ENCODE results near the gene PARM1. TPM values are rescaled to one million over a fixed set of nuclear protein-coding genes. Genes with fewer than 3 reads are reported as not detected.

The PARM1 gene
- total RNA-seq, 1 experiment from 2014 or later, result 65.0 TPM

GRCh38 chr4:75030028-75030427 lies 97.1 kb downstream of the PARM1 start:
- Histone ChIP-seq H3K4me3 (ENCODE audit: low read length) (no peak overlapping the region), H3K4me2 (ENCODE audit: low read depth, low read length, poor library complexity, severe bottlenecking) (peak overlapping the region; percentile 27), H3K36me3 (ENCODE audit: insufficient read depth, low read length) (peaks cover 19% of the 10 kb centered on the region), H3K79me2 (ENCODE audit: low read length) (peaks cover 19% of the 10 kb centered on the region; the same call in 1 of the 2 replicates), H2AFZ (ENCODE audit: low read length) (no peak overlapping the region), H3K27ac (ENCODE audit: low read length) (peak overlapping the region; percentile 47), H3K4me1 (ENCODE audit: low read length) (peaks cover 67% of the 10 kb centered on the region), H3K9me3 (ENCODE audit: low read length) (no peaks in the 10 kb centered on the region), H3K27me3 (ENCODE audit: low read length) (no peaks in the 10 kb centered on the region), H4K20me1 (ENCODE audit: insufficient read depth, low read depth, low read length) (no peaks in the 10 kb centered on the region), H3K9ac (ENCODE audit: low read length) (no peak overlapping the region), H3K9me2 (replicated peaks; ENCODE audit: insufficient read depth, low read length) (no peaks in the 10 kb centered on the region)
- DNase-seq, result no peak

- no peak overlapping the region for H3K4me3 ChIP-seq (ENCODE audit: low read length)
- H3K9me3 ChIP-seq (ENCODE audit: low read length), result no peaks in the 10 kb centered on the region
- H2AFZ ChIP-seq (ENCODE audit: low read length), result no peak overlapping the region
- H4K20me1 ChIP-seq (ENCODE audit: insufficient read depth, low read depth, low read length), result no peaks in the 10 kb centered on the region
- H3K79me2 ChIP-seq (ENCODE audit: low read length), result peaks cover 18% of the 10 kb centered on the region; the same call in 1 of the 2 replicates
- peaks cover 67% of the 10 kb centered on the region for H3K4me1 ChIP-seq (ENCODE audit: low read length)
- no peaks in the 10 kb centered on the region for H3K27me3 ChIP-seq (ENCODE audit: low read length)
- no peak for DNase-seq
- peak overlapping the region; percentile 47 for H3K27ac ChIP-seq (ENCODE audit: low read length)
- H3K4me2 ChIP-seq (ENCODE audit: low read depth, low read length, poor library complexity, severe bottlenecking), result peak overlapping the region; percentile 27
- no peaks in the 10 kb centered on the region for H3K9me2 ChIP-seq (replicated peaks; ENCODE audit: insufficient read depth, low read length)
- H3K36me3 ChIP-seq (ENCODE audit: insufficient read depth, low read length), result peaks cover 19% of the 10 kb centered on the region
- H3K9ac ChIP-seq (ENCODE audit: low read length), result no peak overlapping the region
Measured at GRCh38 chr4:75030649-75031235, 97.8 kb downstream of the PARM1 start.

- H3K4me3 ChIP-seq (ENCODE audit: low read length), result no peak overlapping the region
- H2AFZ ChIP-seq (ENCODE audit: low read length), result no peak overlapping the region
- H3K9me3 ChIP-seq (ENCODE audit: low read length), result no peaks in the 10 kb centered on the region
- H3K79me2 ChIP-seq (ENCODE audit: low read length), result peaks cover 10% of the 10 kb centered on the region; the same call in 1 of the 2 replicates
- H3K4me1 ChIP-seq (ENCODE audit: low read length), result peaks cover 65% of the 10 kb centered on the region
- H3K4me2 ChIP-seq (ENCODE audit: low read depth, low read length, poor library complexity, severe bottlenecking), result no peak overlapping the region
- no peaks in the 10 kb centered on the region for H3K9me2 ChIP-seq (replicated peaks; ENCODE audit: insufficient read depth, low read length)
- peaks cover 19% of the 10 kb centered on the region for H3K36me3 ChIP-seq (ENCODE audit: insufficient read depth, low read length)
- H3K27me3 ChIP-seq (ENCODE audit: low read length), result no peaks in the 10 kb centered on the region
- peak overlapping the region; percentile 47; the same call in 1 of the 2 replicates for H3K27ac ChIP-seq (ENCODE audit: low read length)
- H3K9ac ChIP-seq (ENCODE audit: low read length), result no peak overlapping the region
- H4K20me1 ChIP-seq (ENCODE audit: insufficient read depth, low read depth, low read length), result no peaks in the 10 kb centered on the region
- DNase-seq, result no peak
Measured at GRCh38 chr4:75031775-75032174, 98.9 kb downstream of the PARM1 start.

GRCh38 chr4:75034523-75034922 lies 101.6 kb downstream of the PARM1 start:
- H4K20me1 ChIP-seq (ENCODE audit: insufficient read depth, low read depth, low read length), result no peaks in the 10 kb centered on the region
- H3K27me3 ChIP-seq (ENCODE audit: low read length), result no peaks in the 10 kb centered on the region
- H3K4me1 ChIP-seq (ENCODE audit: low read length), result peaks cover 55% of the 10 kb centered on the region
- H3K36me3 ChIP-seq (ENCODE audit: insufficient read depth, low read length), result no peaks in the 10 kb centered on the region; the same call in 1 of the 2 replicates
- H3K4me2 ChIP-seq (ENCODE audit: low read depth, low read length, poor library complexity, severe bottlenecking), result no peak overlapping the region
- H3K9ac ChIP-seq (ENCODE audit: low read length), result no peak overlapping the region
- no peaks in the 10 kb centered on the region for H3K9me3 ChIP-seq (ENCODE audit: low read length)
- no peaks in the 10 kb centered on the region for H3K79me2 ChIP-seq (ENCODE audit: low read length)
- H3K4me3 ChIP-seq (ENCODE audit: low read length), result no peak overlapping the region
- H3K27ac ChIP-seq (ENCODE audit: low read length), result no peak overlapping the region
- no peak overlapping the region for H2AFZ ChIP-seq (ENCODE audit: low read length)
- no peaks in the 10 kb centered on the region for H3K9me2 ChIP-seq (replicated peaks; ENCODE audit: insufficient read depth, low read length)
- no peak for DNase-seq

GRCh38 chr4:75035321-75035720 lies 102.4 kb downstream of the PARM1 start:
- no peak overlapping the region for H3K27ac ChIP-seq (ENCODE audit: low read length)
- no peaks in the 10 kb centered on the region for H3K27me3 ChIP-seq (ENCODE audit: low read length)
- no peak overlapping the region for H2AFZ ChIP-seq (ENCODE audit: low read length)
- no peaks in the 10 kb centered on the region for H3K79me2 ChIP-seq (ENCODE audit: low read length)
- no peak overlapping the region for H3K4me2 ChIP-seq (ENCODE audit: low read depth, low read length, poor library complexity, severe bottlenecking)
- no peak for DNase-seq
- H3K4me1 ChIP-seq (ENCODE audit: low read length), result peaks cover 47% of the 10 kb centered on the region
- no peak overlapping the region for H3K9ac ChIP-seq (ENCODE audit: low read length)
- H3K36me3 ChIP-seq (ENCODE audit: insufficient read depth, low read length), result peaks cover 5% of the 10 kb centered on the region; the same call in 1 of the 2 replicates
- no peaks in the 10 kb centered on the region for H3K9me2 ChIP-seq (replicated peaks; ENCODE audit: insufficient read depth, low read length)
- H4K20me1 ChIP-seq (ENCODE audit: insufficient read depth, low read depth, low read length), result no peaks in the 10 kb centered on the region
- H3K9me3 ChIP-seq (ENCODE audit: low read length), result no peaks in the 10 kb centered on the region
- no peak overlapping the region for H3K4me3 ChIP-seq (ENCODE audit: low read length)

- no peaks in the 10 kb centered on the region for H3K9me2 ChIP-seq (replicated peaks; ENCODE audit: insufficient read depth, low read length)
- H3K36me3 ChIP-seq (ENCODE audit: insufficient read depth, low read length), result peaks cover 5% of the 10 kb centered on the region; the same call in 1 of the 2 replicates
- H3K4me1 ChIP-seq (ENCODE audit: low read length), result peaks cover 37% of the 10 kb centered on the region
- H3K4me2 ChIP-seq (ENCODE audit: low read depth, low read length, poor library complexity, severe bottlenecking), result peak overlapping the region; percentile 15
- DNase-seq, result peak; percentile 63
- H3K27me3 ChIP-seq (ENCODE audit: low read length), result no peaks in the 10 kb centered on the region
- H3K79me2 ChIP-seq (ENCODE audit: low read length), result no peaks in the 10 kb centered on the region
- H3K9me3 ChIP-seq (ENCODE audit: low read length), result no peaks in the 10 kb centered on the region
- no peak overlapping the region for H3K27ac ChIP-seq (ENCODE audit: low read length)
- no peak overlapping the region for H3K9ac ChIP-seq (ENCODE audit: low read length)
- no peak overlapping the region for H3K4me3 ChIP-seq (ENCODE audit: low read length)
- no peaks in the 10 kb centered on the region for H4K20me1 ChIP-seq (ENCODE audit: insufficient read depth, low read depth, low read length)
- no peak overlapping the region for H2AFZ ChIP-seq (ENCODE audit: low read length)
Measured at GRCh38 chr4:75036046-75036830, 103.3 kb downstream of the PARM1 start.

- H3K9me2 ChIP-seq (replicated peaks; ENCODE audit: insufficient read depth, low read length), result no peaks in the 10 kb centered on the region
- no peak overlapping the region for H3K27ac ChIP-seq (ENCODE audit: low read length)
- no peak overlapping the region for H3K9ac ChIP-seq (ENCODE audit: low read length)
- no peak overlapping the region for H2AFZ ChIP-seq (ENCODE audit: low read length)
- H4K20me1 ChIP-seq (ENCODE audit: insufficient read depth, low read depth, low read length), result no peaks in the 10 kb centered on the region
- no peak overlapping the region for H3K4me3 ChIP-seq (ENCODE audit: low read length)
- no peaks in the 10 kb centered on the region for H3K9me3 ChIP-seq (ENCODE audit: low read length)
- peaks cover 27% of the 10 kb centered on the region for H3K4me1 ChIP-seq (ENCODE audit: low read length)
- H3K27me3 ChIP-seq (ENCODE audit: low read length), result no peaks in the 10 kb centered on the region
- no peaks in the 10 kb centered on the region for H3K79me2 ChIP-seq (ENCODE audit: low read length)
- H3K36me3 ChIP-seq (ENCODE audit: insufficient read depth, low read length), result peaks cover 5% of the 10 kb centered on the region; the same call in 1 of the 2 replicates
- DNase-seq, result no peak
- no peak overlapping the region for H3K4me2 ChIP-seq (ENCODE audit: low read depth, low read length, poor library complexity, severe bottlenecking)
Measured at GRCh38 chr4:75037252-75037651, 104.3 kb downstream of the PARM1 start.

- no peak overlapping the region for H2AFZ ChIP-seq (ENCODE audit: low read length)
- no peaks in the 10 kb centered on the region for H3K9me3 ChIP-seq (ENCODE audit: low read length)
- no peak overlapping the region for H3K27ac ChIP-seq (ENCODE audit: low read length)
- H3K4me1 ChIP-seq (ENCODE audit: low read length), result peaks cover 29% of the 10 kb centered on the region
- H3K79me2 ChIP-seq (ENCODE audit: low read length), result no peaks in the 10 kb centered on the region
- no peak overlapping the region for H3K4me2 ChIP-seq (ENCODE audit: low read depth, low read length, poor library complexity, severe bottlenecking)
- H3K27me3 ChIP-seq (ENCODE audit: low read length), result no peaks in the 10 kb centered on the region
- no peak overlapping the region for H3K4me3 ChIP-seq (ENCODE audit: low read length)
- DNase-seq, result no peak
- peaks cover 5% of the 10 kb centered on the region; the same call in 1 of the 2 replicates for H3K36me3 ChIP-seq (ENCODE audit: insufficient read depth, low read length)
- no peak overlapping the region for H3K9ac ChIP-seq (ENCODE audit: low read length)
- H4K20me1 ChIP-seq (ENCODE audit: insufficient read depth, low read depth, low read length), result no peaks in the 10 kb centered on the region
- H3K9me2 ChIP-seq (replicated peaks; ENCODE audit: insufficient read depth, low read length), result no peaks in the 10 kb centered on the region
Measured at GRCh38 chr4:75038376-75038775, 105.5 kb downstream of the PARM1 start.
